KMS-11 (cell line): ENCODE results near the gene JAG2.

Experiments used
- H2AFZ ChIP-seq: fragments of 200-600 bp; sonication (generic); 2 replicates; pipeline ENCODE4 v1.6.1; 2016; ENCODE audit warnings: antibody characterized with exemption, mixed run types, low read depth
- H3K27ac ChIP-seq: fragments of 200-600 bp; sonication (generic); 2 replicates; pipeline ENCODE4 v1.6.1; 2016; ENCODE audit warnings: mild to moderate bottlenecking, mixed run types
- H3K27me3 ChIP-seq: fragments of 200-600 bp; sonication (generic); 2 replicates; pipeline ENCODE4 v1.6.1; 2017; ENCODE audit warnings: mild to moderate bottlenecking, low read depth, mixed run types, moderate library complexity; ENCODE audit not compliant: insufficient read depth
- H3K36me3 ChIP-seq: fragments of 200-600 bp; sonication (generic); 2 replicates; pipeline ENCODE4 v1.6.1; 2017; ENCODE audit warnings: mild to moderate bottlenecking, mixed run types; ENCODE audit not compliant: insufficient read depth
- H3K4me1 ChIP-seq: fragments of 200-600 bp; sonication (generic); 2 replicates; pipeline ENCODE4 v1.6.1; 2016; ENCODE audit warnings: mild to moderate bottlenecking, low read depth, mixed run types; ENCODE audit not compliant: poor library complexity, severe bottlenecking
- H3K4me2 ChIP-seq: fragments of 200-600 bp; sonication (generic); 2 replicates; pipeline ENCODE4 v1.7.0; 2016; ENCODE audit warnings: mild to moderate bottlenecking, mixed run types
- H3K4me3 ChIP-seq: fragments of 200-600 bp; sonication (generic); IDR thresholded peaks from 2 replicates; pipeline ENCODE4 v1.6.1; 2017; ENCODE audit warnings: low read depth, low read length, mixed read lengths; ENCODE audit not compliant: insufficient read depth
- H3K79me2 ChIP-seq: fragments of 200-600 bp; sonication (generic); 2 replicates; pipeline ENCODE4 v1.6.1; 2016; ENCODE audit warnings: low read depth, mixed run types; ENCODE audit not compliant: insufficient read depth
- H3K9ac ChIP-seq: fragments of 200-600 bp; sonication (generic); 2 replicates; pipeline ENCODE4 v1.6.1; 2016; ENCODE audit warnings: mild to moderate bottlenecking, mixed run types
- H4K20me1 ChIP-seq: fragments of 200-600 bp; sonication (generic); 2 replicates; pipeline ENCODE4 v1.6.1; 2016; ENCODE audit warnings: mild to moderate bottlenecking, mixed run types; ENCODE audit not compliant: insufficient read depth
- CTCF ChIP-seq: fragments of 200-600 bp; sonication (generic); conservative IDR thresholded peaks from 2 replicates; pipeline ENCODE4 v1.6.1; 2017; ENCODE audit warnings: low read depth, mild to moderate bottlenecking, antibody characterized with exemption, low read length, moderate library complexity, mixed read lengths

Gene JAG2

DNA sequence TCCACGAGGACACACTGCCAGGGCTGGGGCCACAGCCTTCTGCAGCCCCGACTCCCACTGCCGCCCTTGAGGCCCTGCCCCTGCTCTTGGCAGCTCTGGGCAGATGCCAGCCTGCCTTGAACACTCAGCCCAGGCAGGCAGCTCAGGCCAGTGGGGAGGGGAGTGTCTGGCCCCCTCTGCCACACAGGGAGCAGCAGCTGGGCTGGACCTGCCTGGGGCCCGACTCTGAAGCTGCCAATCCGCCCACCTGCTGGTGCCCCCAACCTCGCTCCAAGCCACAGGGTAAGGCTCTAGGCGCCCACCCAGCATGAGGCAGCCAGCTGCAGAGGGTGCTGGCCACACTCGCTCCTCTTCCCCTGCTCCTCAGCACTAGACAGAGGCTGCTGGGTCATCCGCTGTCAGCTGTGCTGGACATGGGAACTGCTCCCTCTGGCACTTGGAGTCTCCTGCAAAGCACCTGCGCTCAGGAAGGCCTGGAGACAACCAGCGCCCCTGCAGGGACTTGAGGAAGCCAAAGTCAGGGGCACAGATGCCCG lies 37.2 kb upstream of the JAG2 start:
- H4K20me1 ChIP-seq, result no peaks in the 10 kb centered on the region
- H3K36me3 ChIP-seq, result no peaks in the 10 kb centered on the region
- no peaks in the 10 kb centered on the region for H3K4me1 ChIP-seq
- H3K79me2 ChIP-seq, result no peaks in the 10 kb centered on the region
- no peak for TF ChIP-seq CTCF
- H3K9ac ChIP-seq, result no peak overlapping the region
- H3K4me3 ChIP-seq, result no peak overlapping the region
- no peak overlapping the region for H2AFZ ChIP-seq
- H3K27me3 ChIP-seq, result no peaks in the 10 kb centered on the region
- no peak overlapping the region for H3K4me2 ChIP-seq
- H3K27ac ChIP-seq, result no peak overlapping the region

DNA sequence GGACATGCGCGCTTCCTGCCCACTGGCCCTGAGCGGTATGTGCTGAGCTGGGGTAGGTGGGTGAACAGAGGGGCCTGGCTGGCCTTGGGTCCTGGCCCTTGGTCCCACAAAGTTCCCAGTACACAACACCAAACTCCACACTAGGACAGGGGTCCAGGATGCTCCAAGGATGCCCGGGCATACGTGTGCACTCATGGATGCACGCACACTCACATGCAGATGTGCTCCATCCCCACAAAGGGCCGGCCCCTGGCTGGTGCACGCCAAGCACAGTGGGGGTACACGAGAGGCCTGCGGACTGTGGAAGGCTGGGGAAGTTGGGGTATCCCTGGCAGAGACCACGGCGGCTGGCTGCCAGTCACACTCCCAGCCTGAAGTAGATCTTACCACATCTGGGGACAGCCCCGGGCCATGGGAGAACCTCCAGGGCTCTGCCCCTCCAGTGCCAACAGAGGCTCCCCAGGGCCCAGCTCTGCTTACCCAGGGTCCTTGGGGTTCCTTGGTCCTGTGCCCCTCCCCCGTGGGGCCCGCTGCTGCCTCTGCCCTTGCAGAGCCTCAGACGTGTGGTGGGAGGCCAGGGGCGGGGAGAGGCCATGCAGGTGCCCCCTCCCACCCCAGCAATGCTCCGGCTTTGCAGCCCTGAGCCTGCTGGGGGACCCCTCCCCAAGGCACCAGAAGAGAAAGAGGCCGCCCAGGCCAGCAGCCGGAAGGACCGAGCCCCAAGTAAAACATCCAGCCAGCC lies 36.5 kb upstream of the JAG2 start:
- no peak overlapping the region for H3K4me2 ChIP-seq
- no peak overlapping the region for H2AFZ ChIP-seq

GRCh38 chr14:105204206-105204930 lies 35.8 kb upstream of the JAG2 start:
- Histone ChIP-seq H3K27me3 (no peaks in the 10 kb centered on the region; the same call in 1 of the 2 replicates), H3K4me2 (no peak overlapping the region), H3K27ac (no peak overlapping the region), H3K4me1 (no peaks in the 10 kb centered on the region), H3K4me3 (no peak overlapping the region), H4K20me1 (no peaks in the 10 kb centered on the region), H2AFZ (no peak overlapping the region), H3K36me3 (no peaks in the 10 kb centered on the region), H3K79me2 (no peaks in the 10 kb centered on the region), H3K9ac (no peak overlapping the region)
- TF ChIP-seq CTCF, result no peak

More for the DNA sequence above, 36.5 kb upstream of the JAG2 start:
- Histone ChIP-seq H4K20me1 (no peaks in the 10 kb centered on the region), H3K36me3 (no peaks in the 10 kb centered on the region), H3K27ac (no peak overlapping the region), H3K9ac (no peak overlapping the region), H3K4me3 (no peak overlapping the region), H3K79me2 (no peaks in the 10 kb centered on the region), H3K4me1 (no peaks in the 10 kb centered on the region), H3K27me3 (no peaks in the 10 kb centered on the region)
- no peak for TF ChIP-seq CTCF

- Histone ChIP-seq H3K4me1 (no peaks in the 10 kb centered on the region), H3K79me2 (no peaks in the 10 kb centered on the region), H3K4me3 (no peak overlapping the region), H3K9ac (no peak overlapping the region), H3K36me3 (no peaks in the 10 kb centered on the region), H3K27ac (no peak overlapping the region), H4K20me1 (no peaks in the 10 kb centered on the region), H3K27me3 (no peaks in the 10 kb centered on the region; the same call in 1 of the 2 replicates), H3K4me2 (no peak overlapping the region), H2AFZ (no peak overlapping the region)
- TF ChIP-seq CTCF, result no peak
These were observed 35.1 kb upstream of the JAG2 start for GRCh38 chr14:105203701-105204100.
